Fibroblast of skin of scalp (primary cell): ENCODE data around the gene GPS1.

Source experiments
- DNase-seq: peaks from one replicate; pipeline ENCODE4 v3.0.0-alpha.2; 2013

GPS1 gene

DNA sequence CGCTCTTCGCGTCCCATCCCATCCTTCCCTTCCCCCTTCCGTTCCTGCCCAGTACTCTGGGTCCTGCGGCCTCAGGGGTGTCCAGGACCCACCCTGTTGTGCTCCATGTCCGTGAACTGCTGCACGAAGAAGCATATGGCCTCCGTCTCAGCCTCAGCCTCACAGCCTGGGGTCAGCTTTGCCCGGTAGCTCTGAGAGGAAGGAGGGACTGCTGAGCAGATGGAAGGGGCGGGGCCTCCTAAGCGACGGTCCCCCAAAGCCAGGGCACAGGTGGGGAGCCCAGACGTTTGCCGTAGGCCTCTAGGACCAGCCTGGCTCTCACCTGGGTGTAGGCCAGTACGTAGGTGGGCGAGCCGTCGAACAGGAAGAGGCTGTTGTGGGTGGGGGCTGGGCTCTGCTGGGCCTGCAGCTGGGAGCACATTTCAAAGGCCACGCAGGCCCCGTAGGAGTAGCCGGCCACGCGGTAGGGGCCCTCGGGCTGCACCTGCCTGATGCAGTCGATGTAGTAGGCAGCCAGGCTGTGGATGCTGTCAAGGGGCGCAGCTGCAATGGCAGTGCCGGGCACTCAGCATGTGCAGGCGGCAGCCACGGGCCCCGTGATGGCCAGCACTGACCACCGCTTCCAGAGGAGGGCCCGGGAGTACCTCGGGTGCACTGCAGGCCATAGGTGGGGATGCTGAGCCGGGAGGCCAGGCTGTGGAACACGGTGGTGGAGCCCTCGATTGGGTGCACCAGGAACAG lies 28.5 kb downstream of the GPS1 start:
- DNase-seq, result no peak

DNA sequence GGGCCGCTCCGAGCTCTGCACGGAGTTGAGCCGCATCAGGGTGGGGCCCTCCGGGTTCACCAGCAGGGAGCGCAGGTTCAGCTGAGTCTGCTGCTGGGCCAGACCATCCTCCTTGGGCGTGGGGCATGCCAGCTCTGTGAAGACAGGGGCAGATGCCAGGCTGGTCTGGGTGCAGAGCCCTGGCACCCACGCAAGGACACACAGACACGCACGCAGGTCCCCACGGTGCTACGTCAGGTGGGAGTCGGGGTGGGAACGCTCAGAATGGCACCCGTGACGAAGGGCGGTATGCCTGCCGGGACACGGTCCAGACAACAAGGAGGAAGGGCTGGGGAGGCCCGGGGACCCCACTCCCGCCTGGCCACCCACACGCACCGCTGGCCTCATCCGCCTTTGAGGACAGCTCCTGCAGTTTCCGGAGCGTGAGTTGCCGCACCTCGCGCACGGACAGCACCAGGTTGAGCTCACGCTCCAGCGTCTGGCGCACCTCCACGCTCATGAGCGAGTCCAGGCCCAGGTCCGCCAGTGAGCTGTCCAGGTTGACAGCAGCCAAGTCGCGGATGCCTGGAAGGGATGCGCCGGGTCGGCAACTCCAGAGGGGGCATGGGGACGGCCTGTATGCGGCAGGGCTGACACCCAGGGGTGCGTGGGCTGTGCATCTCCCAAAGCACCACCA lies 29.2 kb downstream of the GPS1 start:
- DNase-seq, result no peak

- no peak for DNase-seq
Observed at GRCh38 chr17:82081546-82081945, 29.8 kb downstream of the GPS1 start.

DNA sequence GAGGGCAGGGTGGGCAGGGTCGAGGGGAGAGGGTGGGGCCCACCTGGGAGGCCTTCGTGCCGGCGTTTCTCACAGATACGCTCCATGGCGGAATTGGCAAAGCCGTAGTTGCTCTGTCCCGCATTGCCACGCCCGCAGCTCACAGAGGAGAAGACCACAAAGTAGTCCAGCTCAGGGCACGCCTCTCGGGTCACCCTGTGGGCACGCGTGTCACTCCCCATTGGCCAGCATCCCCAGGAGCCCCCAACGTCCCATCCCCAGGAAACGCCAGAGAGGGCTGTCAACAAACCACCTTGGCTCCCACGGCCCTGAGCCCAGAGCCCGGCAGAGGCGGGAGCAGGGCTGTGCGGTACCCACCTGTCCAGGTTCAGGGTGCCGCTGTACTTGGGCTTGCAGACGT lies 30.3 kb downstream of the GPS1 start:
- no peak for DNase-seq

DNA sequence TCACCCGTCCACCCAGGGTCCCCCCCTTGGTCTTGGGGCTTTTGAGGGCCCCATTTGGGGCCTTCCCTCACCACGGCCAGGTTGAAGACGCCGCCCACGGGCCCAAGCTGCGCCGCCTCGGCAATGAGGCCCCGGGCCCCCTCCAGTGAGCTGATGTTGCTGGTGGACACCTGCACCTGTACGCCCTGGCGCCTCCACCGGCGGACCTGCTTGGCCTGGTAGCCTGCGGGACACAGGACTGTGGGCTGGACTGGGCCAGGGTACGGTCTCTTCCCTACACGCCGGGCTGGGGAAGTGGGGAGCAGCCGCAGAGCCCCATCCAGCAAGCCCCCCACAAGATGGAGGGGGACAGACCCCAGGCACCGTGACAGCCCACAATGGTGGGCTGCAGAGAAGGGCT lies 30.8 kb downstream of the GPS1 start:
- no peak for DNase-seq

GRCh38 chr17:82083009-82083408 lies 31.3 kb downstream of the GPS1 start:
- no peak for DNase-seq

GRCh38 chr17:82083533-82084359 lies 32.0 kb downstream of the GPS1 start:
- no peak for DNase-seq

- DNase-seq, result no peak
Observed at GRCh38 chr17:82084373-82085030, 32.8 kb downstream of the GPS1 start.

DNA sequence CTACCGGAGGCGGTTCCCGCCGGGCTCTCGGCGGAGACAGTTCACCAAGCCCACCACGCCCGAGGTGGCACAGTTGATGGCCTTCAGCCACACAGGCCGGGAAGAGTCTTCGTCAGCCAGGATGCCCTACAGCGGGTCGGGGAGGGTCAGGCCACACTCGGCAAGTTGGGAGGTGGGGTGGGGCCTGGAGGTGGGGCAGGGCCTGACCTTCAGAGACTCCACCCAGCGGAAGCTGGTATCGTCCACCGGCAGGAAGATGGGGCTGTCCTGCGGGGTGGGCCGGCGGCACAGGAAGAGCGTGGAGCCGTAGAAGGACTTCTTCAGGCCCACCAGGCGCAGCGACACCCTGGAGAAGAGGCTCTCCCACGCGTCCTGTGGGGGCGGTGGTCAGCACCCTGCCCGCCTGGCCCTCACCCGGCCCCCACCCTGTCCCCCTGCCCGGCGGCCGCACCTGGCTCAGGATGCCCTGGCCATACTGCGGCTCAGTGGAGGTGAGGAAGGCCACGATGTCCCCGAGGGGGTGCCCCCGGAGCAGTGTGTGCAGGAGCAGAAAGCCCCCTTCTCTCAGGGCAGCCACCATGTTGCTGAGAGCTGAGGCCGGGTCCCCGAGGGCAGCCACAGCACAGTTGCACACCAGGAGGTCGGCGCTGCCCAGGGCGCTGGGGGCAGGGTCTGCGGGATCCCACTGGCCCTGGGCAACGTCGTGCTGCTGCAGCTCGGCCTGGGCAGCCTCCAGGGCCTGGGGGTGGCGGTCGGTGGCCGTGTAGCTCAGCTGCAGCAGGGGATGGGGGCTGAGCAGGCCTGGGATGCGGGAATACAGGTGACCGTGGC lies 33.5 kb downstream of the GPS1 start:
- no peak for DNase-seq

GRCh38 chr17:82085931-82086764 lies 34.5 kb downstream of the GPS1 start:
- no peak for DNase-seq

DNA sequence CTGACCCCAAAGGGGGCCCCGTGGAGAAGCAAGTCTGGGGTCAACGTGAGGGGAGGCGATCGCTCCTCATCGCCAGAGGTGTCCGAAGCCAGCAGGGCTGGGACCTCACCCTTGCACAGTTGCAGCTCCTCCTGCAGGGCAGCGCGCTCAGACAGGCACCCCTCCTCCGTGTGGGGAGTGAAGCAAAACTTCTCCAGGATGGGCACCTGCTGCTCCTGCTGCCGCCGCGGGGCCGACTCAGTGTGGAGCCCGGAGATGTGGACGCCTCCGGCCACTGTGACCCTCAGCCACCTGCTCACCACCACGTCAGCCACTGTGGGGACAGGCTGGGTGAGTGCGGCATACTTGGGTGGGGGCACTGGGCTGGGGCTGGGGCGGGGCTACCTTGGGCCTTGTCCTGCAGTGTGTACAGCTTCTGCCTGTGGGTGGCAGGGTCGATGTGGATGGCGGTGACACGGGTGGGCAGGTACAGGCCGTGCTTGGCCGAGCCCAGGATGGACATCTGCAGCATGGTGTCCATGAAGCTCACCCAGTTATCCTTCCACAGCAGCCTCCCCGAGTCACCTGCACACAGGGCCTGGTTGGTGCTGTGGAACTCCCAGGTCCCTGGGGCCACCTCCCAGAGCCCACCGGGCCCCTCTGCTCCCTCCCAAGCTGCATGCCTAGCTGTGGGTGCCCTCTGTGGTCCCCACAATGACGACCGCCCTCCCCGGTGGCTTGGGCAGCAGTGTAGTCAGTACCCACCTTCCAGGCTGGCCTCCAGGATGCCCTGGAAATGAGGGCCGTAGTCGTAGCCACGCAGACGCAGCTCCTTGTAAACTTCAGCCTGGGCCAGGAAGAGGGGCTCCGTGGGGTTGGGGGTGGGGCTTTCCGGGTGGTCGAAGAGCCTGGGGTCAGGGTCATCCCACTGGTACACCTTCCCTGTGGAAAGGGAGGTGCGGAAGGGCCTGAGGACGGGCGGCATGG lies 35.5 kb downstream of the GPS1 start:
- no peak for DNase-seq

- no peak for DNase-seq
Observed at GRCh38 chr17:82087961-82088837, 36.5 kb downstream of the GPS1 start.

GRCh38 chr17:82088838-82089722 lies 37.4 kb downstream of the GPS1 start:
- DNase-seq, result no peak

GRCh38 chr17:82089723-82090548 lies 38.2 kb downstream of the GPS1 start:
- no peak for DNase-seq

DNA sequence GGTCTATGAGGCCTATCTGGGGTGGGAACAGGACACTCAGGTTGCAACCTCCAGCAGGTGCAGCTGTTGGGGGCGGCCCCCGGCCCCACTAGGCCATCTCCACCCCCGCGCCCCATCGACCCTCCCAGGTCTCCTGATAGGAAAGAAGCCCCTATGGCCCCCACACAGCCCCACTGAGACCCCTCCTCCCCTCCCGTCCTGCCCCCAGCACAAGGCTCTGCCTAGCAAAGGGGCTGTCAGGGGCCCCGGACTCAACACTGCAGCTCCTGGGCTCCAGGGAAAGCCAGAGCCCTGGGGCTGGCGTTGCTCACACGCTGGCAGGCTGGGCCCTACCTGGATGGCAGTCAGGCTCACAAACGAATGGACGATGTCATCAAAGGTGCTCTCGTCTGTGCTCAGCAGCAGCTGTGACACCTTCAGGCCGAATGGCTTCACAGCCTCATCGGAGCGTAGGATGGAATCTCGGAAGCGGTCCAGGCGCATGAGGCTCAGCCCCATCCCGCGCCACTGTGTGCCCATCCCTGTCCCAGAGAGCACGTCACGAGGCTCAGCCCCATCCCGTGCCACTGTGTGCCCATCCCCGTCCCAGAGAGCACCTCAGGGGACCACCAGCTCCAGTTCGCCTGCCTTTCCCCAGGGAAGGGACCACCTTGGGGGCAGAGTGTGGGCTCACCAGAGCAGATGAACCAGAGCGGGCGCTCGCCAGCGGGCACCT lies 39.0 kb downstream of the GPS1 start:
- no peak for DNase-seq
